ACC112 (cell line): ENCODE results near the gene CSF2.

Experiments
- H2AFZ ChIP-seq: fragments of 200-600 bp; sonication (generic); one replicate; pipeline ENCODE4 v1.6.0; 2017; ENCODE audit warnings: antibody characterized with exemption, low read length; ENCODE audit not compliant: unreplicated experiment
- H3K27ac ChIP-seq: fragments of 200-600 bp; sonication (generic); 2 replicates; pipeline ENCODE4 v1.5.1; 2014; ENCODE audit warnings: low read depth, mild to moderate bottlenecking, antibody characterized with exemption, low read length, moderate library complexity
- H3K27me3 ChIP-seq: fragments of 200-600 bp; sonication (generic); 2 replicates; pipeline ENCODE4 v1.6.1; 2014; ENCODE audit warnings: mild to moderate bottlenecking, antibody characterized with exemption, low read length, moderate library complexity, mixed read lengths; ENCODE audit not compliant: insufficient read depth
- H3K36me3 ChIP-seq: fragments of 200-600 bp; sonication (generic); 2 replicates; pipeline ENCODE4 v1.6.1; 2016; ENCODE audit warnings: mild to moderate bottlenecking, antibody characterized with exemption, low read length, moderate library complexity, mixed read lengths; ENCODE audit not compliant: insufficient read depth
- H3K4me1 ChIP-seq: fragments of 200-600 bp; sonication (generic); one replicate; pipeline ENCODE4 v1.6.1; 2016; ENCODE audit warnings: low read length, mixed read lengths; ENCODE audit not compliant: insufficient read depth, unreplicated experiment, control insufficient read depth
- H3K4me3 ChIP-seq: fragments of 200-600 bp; sonication (generic); 2 replicates; pipeline ENCODE4 v1.5.1; 2014; ENCODE audit warnings: mild to moderate bottlenecking, low read depth, low read length
- H3K79me2 ChIP-seq: fragments of 200-600 bp; sonication (generic); one replicate; pipeline ENCODE4 v1.6.0; 2016; ENCODE audit warnings: low read length; ENCODE audit not compliant: control insufficient read depth, unreplicated experiment, insufficient read depth

The CSF2 gene

GRCh38 chr5:132070460-132071337 is 2.9 kb upstream of the CSF2 start:
- Histone ChIP-seq H3K4me3 (no peak overlapping the region), H3K27me3 (no peaks in the 10 kb centered on the region), H3K27ac (no peak overlapping the region), H3K79me2 (no peaks in the 10 kb centered on the region), H3K36me3 (no peaks in the 10 kb centered on the region), H3K4me1 (peaks cover 31% of the 10 kb centered on the region), H2AFZ (no peak overlapping the region)

GRCh38 chr5:132071338-132071707 is 2.3 kb upstream of the CSF2 start:
- Histone ChIP-seq H3K4me3 (no peak overlapping the region), H2AFZ (no peak overlapping the region), H3K79me2 (no peaks in the 10 kb centered on the region), H3K4me1 (peaks cover 32% of the 10 kb centered on the region), H3K36me3 (no peaks in the 10 kb centered on the region), H3K27me3 (no peaks in the 10 kb centered on the region), H3K27ac (no peak overlapping the region)

GRCh38 chr5:132072070-132072469 is 1.5 kb upstream of the CSF2 start:
- Histone ChIP-seq H3K79me2 (no peaks in the 10 kb centered on the region), H3K36me3 (no peaks in the 10 kb centered on the region), H2AFZ (no peak overlapping the region), H3K27ac (no peak overlapping the region), H3K4me1 (peaks cover 32% of the 10 kb centered on the region), H3K4me3 (no peak overlapping the region), H3K27me3 (no peaks in the 10 kb centered on the region)

- no peak overlapping the region for H2AFZ ChIP-seq
- H3K36me3 ChIP-seq: no peaks in the 10 kb centered on the region
- H3K4me3 ChIP-seq: no peak overlapping the region
- peaks cover 32% of the 10 kb centered on the region for H3K4me1 ChIP-seq
- H3K27me3 ChIP-seq: no peaks in the 10 kb centered on the region
- H3K79me2 ChIP-seq: no peaks in the 10 kb centered on the region
- no peak overlapping the region for H3K27ac ChIP-seq
Observed at GRCh38 chr5:132072528-132072927, 1.1 kb upstream of the CSF2 start.

GRCh38 chr5:132074091-132074771 is 642 bp downstream of the CSF2 start:
- Histone ChIP-seq H3K36me3 (no peaks in the 10 kb centered on the region), H3K79me2 (no peaks in the 10 kb centered on the region), H3K27ac (no peak overlapping the region), H2AFZ (no peak overlapping the region), H3K4me1 (peaks cover 32% of the 10 kb centered on the region), H3K4me3 (no peak overlapping the region), H3K27me3 (no peaks in the 10 kb centered on the region)

DNA sequence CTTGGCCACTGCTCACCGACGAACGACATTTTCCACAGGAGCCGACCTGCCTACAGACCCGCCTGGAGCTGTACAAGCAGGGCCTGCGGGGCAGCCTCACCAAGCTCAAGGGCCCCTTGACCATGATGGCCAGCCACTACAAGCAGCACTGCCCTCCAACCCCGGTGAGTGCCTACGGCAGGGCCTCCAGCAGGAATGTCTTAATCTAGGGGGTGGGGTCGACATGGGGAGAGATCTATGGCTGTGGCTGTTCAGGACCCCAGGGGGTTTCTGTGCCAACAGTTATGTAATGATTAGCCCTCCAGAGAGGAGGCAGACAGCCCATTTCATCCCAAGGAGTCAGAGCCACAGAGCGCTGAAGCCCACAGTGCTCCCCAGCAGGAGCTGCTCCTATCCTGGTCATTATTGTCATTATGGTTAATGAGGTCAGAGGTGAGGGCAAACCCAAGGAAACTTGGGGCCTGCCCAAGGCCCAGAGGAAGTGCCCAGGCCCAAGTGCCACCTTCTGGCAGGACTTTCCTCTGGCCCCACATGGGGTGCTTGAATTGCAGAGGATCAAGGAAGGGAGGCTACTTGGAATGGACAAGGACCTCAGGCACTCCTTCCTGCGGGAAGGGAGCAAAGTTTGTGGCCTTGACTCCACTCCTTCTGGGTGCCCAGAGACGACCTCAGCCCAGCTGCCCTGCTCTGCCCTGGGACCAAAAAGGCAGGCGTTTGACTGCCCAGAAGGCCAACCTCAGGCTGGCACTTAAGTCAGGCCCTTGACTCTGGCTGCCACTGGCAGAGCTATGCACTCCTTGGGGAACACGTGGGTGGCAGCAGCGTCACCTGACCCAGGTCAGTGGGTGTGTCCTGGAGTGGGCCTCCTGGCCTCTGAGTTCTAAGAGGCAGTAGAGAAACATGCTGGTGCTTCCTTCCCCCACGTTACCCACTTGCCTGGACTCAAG is 1.5 kb downstream of the CSF2 start:
- no peak overlapping the region for H2AFZ ChIP-seq
- no peaks in the 10 kb centered on the region for H3K27me3 ChIP-seq
- H3K4me3 ChIP-seq: no peak overlapping the region
- no peaks in the 10 kb centered on the region for H3K79me2 ChIP-seq
- H3K4me1 ChIP-seq: peaks cover 32% of the 10 kb centered on the region
- no peak overlapping the region for H3K27ac ChIP-seq
- H3K36me3 ChIP-seq: no peaks in the 10 kb centered on the region

DNA sequence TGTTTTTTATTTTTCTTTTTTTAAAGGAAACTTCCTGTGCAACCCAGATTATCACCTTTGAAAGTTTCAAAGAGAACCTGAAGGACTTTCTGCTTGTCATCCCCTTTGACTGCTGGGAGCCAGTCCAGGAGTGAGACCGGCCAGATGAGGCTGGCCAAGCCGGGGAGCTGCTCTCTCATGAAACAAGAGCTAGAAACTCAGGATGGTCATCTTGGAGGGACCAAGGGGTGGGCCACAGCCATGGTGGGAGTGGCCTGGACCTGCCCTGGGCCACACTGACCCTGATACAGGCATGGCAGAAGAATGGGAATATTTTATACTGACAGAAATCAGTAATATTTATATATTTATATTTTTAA is 2.1 kb downstream of the CSF2 start:
- H2AFZ ChIP-seq: no peak overlapping the region
- H3K4me1 ChIP-seq: peaks cover 32% of the 10 kb centered on the region
- H3K36me3 ChIP-seq: no peaks in the 10 kb centered on the region
- no peak overlapping the region for H3K27ac ChIP-seq
- no peak overlapping the region for H3K4me3 ChIP-seq
- H3K27me3 ChIP-seq: no peaks in the 10 kb centered on the region
- no peaks in the 10 kb centered on the region for H3K79me2 ChIP-seq

DNA sequence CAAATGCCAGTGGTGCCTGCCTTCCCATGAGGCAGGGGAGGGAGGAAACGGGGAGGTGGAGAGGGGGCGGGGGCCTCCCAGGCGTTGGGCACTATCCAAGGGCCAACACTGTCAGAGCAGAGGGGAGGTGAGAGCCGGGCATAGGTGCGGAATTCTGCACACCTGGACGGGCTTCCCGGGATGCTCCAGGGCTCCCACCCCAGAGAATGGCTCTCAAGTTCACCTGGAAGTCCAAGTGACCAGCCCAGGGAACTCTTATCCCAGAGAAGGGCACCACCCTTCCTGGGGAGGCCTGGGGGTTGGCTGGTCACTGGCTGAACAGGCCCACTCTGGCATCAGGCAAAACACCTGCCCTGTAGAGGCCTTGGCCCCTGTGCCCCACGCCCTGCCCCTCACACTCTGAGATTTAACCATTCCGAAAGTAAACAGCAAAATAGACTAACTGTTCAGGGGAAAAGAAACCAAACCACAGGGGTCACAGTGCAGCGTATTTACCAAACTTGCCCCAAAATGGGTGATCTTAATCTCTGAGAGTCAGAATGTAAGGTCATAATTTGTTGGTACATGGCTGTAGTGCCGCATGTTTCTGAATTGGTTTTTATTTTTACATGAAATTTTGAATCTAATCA is 2.7 kb downstream of the CSF2 start:
- no peaks in the 10 kb centered on the region for H3K79me2 ChIP-seq
- H3K4me1 ChIP-seq: peaks cover 32% of the 10 kb centered on the region
- H3K4me3 ChIP-seq: no peak overlapping the region
- no peak overlapping the region for H2AFZ ChIP-seq
- no peak overlapping the region for H3K27ac ChIP-seq
- no peaks in the 10 kb centered on the region for H3K27me3 ChIP-seq
- H3K36me3 ChIP-seq: no peaks in the 10 kb centered on the region

- Histone ChIP-seq H2AFZ (no peak overlapping the region), H3K27me3 (no peaks in the 10 kb centered on the region), H3K36me3 (no peaks in the 10 kb centered on the region), H3K4me1 (peaks cover 32% of the 10 kb centered on the region), H3K79me2 (no peaks in the 10 kb centered on the region), H3K4me3 (no peak overlapping the region), H3K27ac (no peak overlapping the region)
Observed at GRCh38 chr5:132076983-132077382, 3.4 kb downstream of the CSF2 start.

GRCh38 chr5:132079081-132079480 is 5.5 kb downstream of the CSF2 start:
- Histone ChIP-seq H3K4me3 (no peak overlapping the region), H3K27me3 (no peaks in the 10 kb centered on the region), H2AFZ (no peak overlapping the region), H3K4me1 (peaks cover 16% of the 10 kb centered on the region), H3K36me3 (no peaks in the 10 kb centered on the region), H3K79me2 (no peaks in the 10 kb centered on the region), H3K27ac (no peak overlapping the region)
